HG02763 (cell line): ENCODE data around the gene SETSIP.
"Not testable (repeated sequence)": the region's sequence is repeated elsewhere in the genome, so short reads cannot be mapped to it uniquely, and the experiment has no call there.

Experiments
- ATAC-seq: cut with Tn5 transposase; IDR thresholded peaks from one replicate; pipeline ENCODE4 v1.9.1; 2021; ENCODE audit warnings: mild to moderate bottlenecking, moderate library complexity; ENCODE audit not compliant: unreplicated experiment

The SETSIP gene

GRCh38 chr1:92075311-92075710 is at the start of gene SETSIP:
Gene SETSIP (minus strand): TSS chr1:92075411. CDS start chr1:92075411, 0 bp downstream.
- no peak for ATAC-seq

- no peak for ATAC-seq
Measured at GRCh38 chr1:92123868-92124267, 48.7 kb upstream of the SETSIP start.

GRCh38 chr1:92118826-92119225 is 43.6 kb upstream of the SETSIP start:
- no peak for ATAC-seq

GRCh38 chr1:92117526-92117925 is 42.3 kb upstream of the SETSIP start:
- ATAC-seq: no peak

GRCh38 chr1:92108631-92109030 is 33.4 kb upstream of the SETSIP start:
- ATAC-seq: no peak

GRCh38 chr1:92105546-92106081 is 30.4 kb upstream of the SETSIP start:
- ATAC-seq: no peak

- no peak for ATAC-seq
Measured at GRCh38 chr1:92096317-92096716, 21.1 kb upstream of the SETSIP start.

- ATAC-seq: no peak
Measured at GRCh38 chr1:92095874-92096273, 20.7 kb upstream of the SETSIP start.

GRCh38 chr1:92094595-92094994 is 19.4 kb upstream of the SETSIP start:
- ATAC-seq: no peak

GRCh38 chr1:92094090-92094489 is 18.9 kb upstream of the SETSIP start:
- ATAC-seq: no peak

- ATAC-seq: no peak
Measured at GRCh38 chr1:92091625-92092024, 16.4 kb upstream of the SETSIP start.

GRCh38 chr1:92087542-92087941 is 12.3 kb upstream of the SETSIP start:
- ATAC-seq: no peak

GRCh38 chr1:92085727-92086126 is 10.5 kb upstream of the SETSIP start:
- ATAC-seq: no peak

GRCh38 chr1:92084651-92085050 is 9.4 kb upstream of the SETSIP start:
- ATAC-seq: no peak

- ATAC-seq: no peak
Measured at GRCh38 chr1:92081031-92081430, 5.8 kb upstream of the SETSIP start.

- ATAC-seq: peak; percentile 95
Measured at GRCh38 chr1:92080128-92080985, 5.1 kb upstream of the SETSIP start, which contains the start of gene BTBD8. Gene BTBD8 (plus strand): TSS chr1:92080345. CDS start chr1:92080572, 227 bp downstream.

- no peak for ATAC-seq
Measured at GRCh38 chr1:92079441-92079840, 4.2 kb upstream of the SETSIP start.

- ATAC-seq: not testable (repeated sequence)
Measured at GRCh38 chr1:92078077-92078476, 2.9 kb upstream of the SETSIP start.

GRCh38 chr1:92076363-92076762 is 1.2 kb upstream of the SETSIP start:
- no peak for ATAC-seq

- ATAC-seq: not testable (repeated sequence)
Measured at GRCh38 chr1:92074446-92074845, 765 bp downstream of the SETSIP start.

- no peak for ATAC-seq
Measured at GRCh38 chr1:92070892-92071291, 4.3 kb downstream of the SETSIP start.

- no peak for ATAC-seq
Measured at GRCh38 chr1:92066321-92066720, 8.9 kb downstream of the SETSIP start.
